ENCODE measurements around the gene RFESD. TPM values are rescaled to one million over a fixed set of nuclear protein-coding genes. Genes with fewer than 3 reads are reported as not detected.
"Not testable (repeated sequence)": the region's sequence is repeated elsewhere in the genome, so short reads cannot be mapped to it uniquely, and the experiment has no call there.

The RFESD gene
- total RNA-seq, 1 experiment from 2014 or later, result 1.6 TPM

DNA sequence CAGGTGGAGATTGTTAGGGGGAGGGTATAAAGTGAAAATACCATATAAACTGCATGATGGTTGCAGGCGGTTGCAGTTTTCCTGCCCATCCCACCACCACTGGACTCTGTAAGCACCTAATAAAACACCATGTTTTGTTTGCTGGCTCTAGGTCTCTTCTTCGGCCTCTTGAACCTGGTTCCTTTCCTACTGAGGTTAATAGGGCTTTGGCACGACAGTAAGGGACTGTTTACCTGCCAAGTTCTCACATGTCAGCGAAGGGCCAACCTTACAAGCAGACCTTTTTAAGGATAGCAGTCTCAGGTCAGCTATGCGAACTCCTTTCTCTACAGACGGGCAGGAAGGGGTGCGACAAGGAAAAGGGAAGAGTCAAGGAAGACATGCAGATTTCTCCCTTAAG, 3.4 kb upstream of the RFESD start:
- no peaks in the 10 kb centered on the region for H3K9me3 ChIP-seq
- H3K4me1 Mint-ChIP-seq (ENCODE audit: low read depth, unreplicated experiment), result peaks cover 17% of the 10 kb centered on the region
- H3K27me3 ChIP-seq (replicated peaks; ENCODE audit: control insufficient read depth, insufficient read depth, low read length), result no peaks in the 10 kb centered on the region
- peaks cover 10% of the 10 kb centered on the region for H3K4me1 ChIP-seq
- H3K4me3 Mint-ChIP-seq (ENCODE audit: unreplicated experiment), result no peak overlapping the region
- POLR2A ChIA-PET, result no interaction called here
- TF ChIP-seq, protein P1, sequence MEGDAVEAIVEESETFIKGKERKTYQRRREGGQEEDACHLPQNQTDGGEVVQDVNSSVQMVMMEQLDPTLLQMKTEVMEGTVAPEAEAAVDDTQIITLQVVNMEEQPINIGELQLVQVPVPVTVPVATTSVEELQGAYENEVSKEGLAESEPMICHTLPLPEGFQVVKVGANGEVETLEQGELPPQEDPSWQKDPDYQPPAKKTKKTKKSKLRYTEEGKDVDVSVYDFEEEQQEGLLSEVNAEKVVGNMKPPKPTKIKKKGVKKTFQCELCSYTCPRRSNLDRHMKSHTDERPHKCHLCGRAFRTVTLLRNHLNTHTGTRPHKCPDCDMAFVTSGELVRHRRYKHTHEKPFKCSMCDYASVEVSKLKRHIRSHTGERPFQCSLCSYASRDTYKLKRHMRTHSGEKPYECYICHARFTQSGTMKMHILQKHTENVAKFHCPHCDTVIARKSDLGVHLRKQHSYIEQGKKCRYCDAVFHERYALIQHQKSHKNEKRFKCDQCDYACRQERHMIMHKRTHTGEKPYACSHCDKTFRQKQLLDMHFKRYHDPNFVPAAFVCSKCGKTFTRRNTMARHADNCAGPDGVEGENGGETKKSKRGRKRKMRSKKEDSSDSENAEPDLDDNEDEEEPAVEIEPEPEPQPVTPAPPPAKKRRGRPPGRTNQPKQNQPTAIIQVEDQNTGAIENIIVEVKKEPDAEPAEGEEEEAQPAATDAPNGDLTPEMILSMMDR (IDR thresholded peaks at IDR 0.05; ENCODE audit: insufficient read depth in 1 of 2, low read depth in 1 of 2, low read length in 1 of 2, severe bottlenecking in 1 of 2, unreplicated experiment in 1 of 2), result no peak
- BruUV-seq (replicated peaks), result no TSS peak
- H3K4me3 ChIP-seq (ENCODE audit: low read depth, low read length), result no peak overlapping the region
- H3K27ac Mint-ChIP-seq (ENCODE audit: unreplicated experiment), result no peak overlapping the region
- intact Hi-C loops (cut with micrococcal nuclease; ENCODE audit: unreplicated experiment), result no loop called here
- peaks cover 7% of the 10 kb centered on the region for H3K36me3 Mint-ChIP-seq (ENCODE audit: insufficient read depth, unreplicated experiment)
- CTCF ChIA-PET, result interaction anchor here (1.7 to 1.8 kb wide), 2 partner anchors 21 to 138 kb away, joined by 4 to 5 read pairs; no protein-coding TSS in a partner anchor
- H3K36me3 ChIP-seq (ENCODE audit: control insufficient read depth, insufficient read depth, low read length), result no peaks in the 10 kb centered on the region
- H3K9me3 Mint-ChIP-seq (ENCODE audit: unreplicated experiment), result no peaks in the 10 kb centered on the region
- DNase-seq, result no peak
- H3K27me3 Mint-ChIP-seq (ENCODE audit: insufficient read depth, unreplicated experiment), result no peaks in the 10 kb centered on the region

DNA sequence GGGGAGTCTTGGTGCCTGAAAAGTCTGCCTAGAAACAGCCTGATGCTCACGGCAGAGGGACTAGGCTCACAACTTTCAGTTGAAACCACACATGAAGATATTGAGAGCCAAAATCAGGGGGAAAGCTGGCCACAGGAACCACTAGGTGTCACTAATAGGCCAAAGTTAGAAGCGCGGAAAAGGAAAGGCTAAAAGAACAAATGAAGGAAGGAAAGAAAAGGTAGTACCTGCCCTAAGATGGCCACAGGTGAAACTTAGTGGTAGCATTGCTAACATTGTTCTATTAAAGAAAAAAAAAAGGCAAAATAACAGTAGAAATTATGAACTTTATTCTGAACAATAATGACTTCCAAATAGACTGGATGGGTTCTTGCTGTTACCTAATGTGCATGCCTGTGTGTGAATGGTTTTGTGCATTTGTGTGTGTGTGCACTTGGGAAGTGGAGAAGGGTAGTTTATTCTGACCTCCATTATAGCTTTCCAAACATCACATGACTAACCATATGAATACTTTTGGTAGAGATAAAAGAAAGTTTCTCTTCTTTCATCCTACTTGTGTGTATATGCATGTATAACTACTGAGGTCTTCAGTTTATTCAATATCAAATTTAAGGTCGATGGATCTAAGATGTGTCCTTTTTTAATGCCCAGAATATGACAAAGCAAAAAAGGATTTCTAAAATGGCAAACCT, 2.1 kb upstream of the RFESD start:
- Mint-ChIP-seq H3K4me3 (ENCODE audit: unreplicated experiment) (no peak overlapping the region), H3K27ac (ENCODE audit: unreplicated experiment) (peak overlapping the region; percentile 5), H3K36me3 (ENCODE audit: insufficient read depth, unreplicated experiment) (peaks cover 7% of the 10 kb centered on the region), H3K4me1 (ENCODE audit: low read depth, unreplicated experiment) (peaks cover 17% of the 10 kb centered on the region), H3K9me3 (ENCODE audit: unreplicated experiment) (no peaks in the 10 kb centered on the region), H3K27me3 (ENCODE audit: insufficient read depth, unreplicated experiment) (no peaks in the 10 kb centered on the region)
- no peak overlapping the region for H3K4me3 ChIP-seq (ENCODE audit: low read depth, low read length)
- H3K27me3 ChIP-seq (replicated peaks; ENCODE audit: control insufficient read depth, insufficient read depth, low read length), result no peaks in the 10 kb centered on the region
- no TSS peak for BruUV-seq (replicated peaks)
- H3K4me1 ChIP-seq, result peaks cover 14% of the 10 kb centered on the region
- TF ChIP-seq, protein P1 (IDR thresholded peaks at IDR 0.05; ENCODE audit: insufficient read depth in 1 of 2, low read depth in 1 of 2, low read length in 1 of 2, severe bottlenecking in 1 of 2, unreplicated experiment in 1 of 2), result peak; percentile 70 to 78
- ChIA-PET POLR2A (no interaction called here), CTCF (interaction anchor here (0.6 to 1.9 kb wide), 6 partner anchors 20 to 202 kb away, joined by 3 to 10 read pairs (median 4); no protein-coding TSS in a partner anchor)
- intact Hi-C loops (cut with micrococcal nuclease; ENCODE audit: unreplicated experiment), result loop anchor here (1.0 to 5.0 kb wide), 6 partner anchors 20 to 693 kb away; no protein-coding TSS in a partner anchor
- DNase-seq, result peak; percentile 46 to 67
- H3K36me3 ChIP-seq (ENCODE audit: control insufficient read depth, insufficient read depth, low read length), result no peaks in the 10 kb centered on the region
- H3K9me3 ChIP-seq, result no peaks in the 10 kb centered on the region

DNA sequence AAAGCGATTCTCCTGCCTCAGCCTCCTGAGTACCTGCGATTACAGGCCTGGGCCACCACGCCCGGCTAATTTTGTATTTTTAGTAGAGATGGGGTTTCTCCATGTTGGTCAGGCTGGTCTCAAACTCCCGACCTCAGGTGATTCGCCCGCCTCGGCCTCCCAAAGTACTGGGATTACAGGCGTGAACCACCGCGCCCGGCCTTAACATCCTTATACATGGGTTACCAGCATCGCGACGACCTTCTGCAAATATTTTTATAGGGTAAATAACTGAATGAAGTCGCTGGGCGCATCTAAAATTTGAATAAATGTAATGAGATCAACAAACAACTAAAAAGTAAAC, 380 bp upstream of the RFESD start:
- H3K9me3 Mint-ChIP-seq (ENCODE audit: unreplicated experiment); H3K4me1 Mint-ChIP-seq (ENCODE audit: low read depth, unreplicated experiment); BruUV-seq (replicated peaks); H3K36me3 Mint-ChIP-seq (ENCODE audit: insufficient read depth, unreplicated experiment); H3K9me3 ChIP-seq; H3K27me3 ChIP-seq (replicated peaks; ENCODE audit: control insufficient read depth, insufficient read depth, low read length); H3K36me3 ChIP-seq (ENCODE audit: control insufficient read depth, insufficient read depth, low read length); DNase-seq; H3K27me3 Mint-ChIP-seq (ENCODE audit: insufficient read depth, unreplicated experiment): not testable (repeated sequence)
- H3K4me3 Mint-ChIP-seq (ENCODE audit: unreplicated experiment), result peak overlapping the region; percentile 82
- peaks cover 11% of the 10 kb centered on the region for H3K4me1 ChIP-seq
- CTCF ChIA-PET, result interaction anchor here (0.7 to 1.4 kb wide), 10 partner anchors 9 to 203 kb away, joined by 3 to 22 read pairs (median 4); partner anchors contain the start of gene RHOBTB3
- intact Hi-C loops (cut with micrococcal nuclease; ENCODE audit: unreplicated experiment), result loop anchor here (1.0 to 5.0 kb wide), 3 partner anchors 85 to 691 kb away; partner anchors contain the start of gene RHOBTB3
- H3K27ac Mint-ChIP-seq (ENCODE audit: unreplicated experiment), result peak overlapping the region; percentile 89
- POLR2A ChIA-PET, result interaction anchor here (0.6 to 1.7 kb wide), 11 partner anchors 9 to 341 kb away, joined by 3 to 41 read pairs (median 4); partner anchors contain the start of genes ARSK, RHOBTB3 and SKIC3
- H3K4me3 ChIP-seq (ENCODE audit: low read depth, low read length), result 0 out of 2 replicates have a peak overlapping the region, but pooled peaks have one; percentile 9

Data from Caco-2 (cell line).